ENCODE measurements around the gene U2AF2. TPM values are rescaled to one million over a fixed set of nuclear protein-coding genes. Genes with fewer than 3 reads are reported as not detected.

U2AF2 gene
- total and polyA plus RNA-seq, 8 donors = 53.2 to 463 (median 114) TPM

- no peak for TF ChIP-seq POLR2AphosphoS5 (IDR thresholded peaks at IDR 0.05)
- TF ChIP-seq POLR2A (IDR thresholded peaks at IDR 0.05) = no peak
- no peak for TF ChIP-seq CTCF (IDR thresholded peaks at IDR 0.05)
- TF ChIP-seq EP300 (IDR thresholded peaks at IDR 0.05) = no peak
- intact Hi-C loops (cut with DNase I; ENCODE audit: low total_unique reads) = no loop called here
- 42 to 47% (median 46%) methylated on average over 11 of the region's 11 CpGs for WGBS, 5 donors
- Histone ChIP-seq H3K9me3 (no peaks in the 10 kb centered on the region), H3K36me3 (peaks cover 6 to 26% (median 21%) of the 10 kb centered on the region in 4 donors), H3K4me1 (peaks cover 5 to 35% (median 15%) of the 10 kb centered on the region in 4 donors), H3K27ac (peak overlapping the region; percentile 94 to 100 (median 97)), H3K27me3 (no peaks in the 10 kb centered on the region), H3K4me3 (peak overlapping the region; percentile 46 to 65 (median 49))
- no peak for DNase-seq
Measured at GRCh38 chr19:55625004-55625326, 29.9 kb upstream of the U2AF2 start.

- DNase-seq = no peak
- no peaks in the 10 kb centered on the region for H3K9me3 ChIP-seq
- H3K27ac ChIP-seq = no peak overlapping the region
- H3K4me1 ChIP-seq = peaks cover 5 to 29% (median 15%) of the 10 kb centered on the region in 4 donors
- WGBS, 5 donors = 59 to 78% (median 73%) methylated on average over 11 of the region's 11 CpGs
- H3K4me3 ChIP-seq = no peak overlapping the region
- intact Hi-C loops (cut with DNase I; ENCODE audit: low total_unique reads) = no loop called here
- H3K36me3 ChIP-seq = peaks cover 6 to 14% (median 12%) of the 10 kb centered on the region in 4 donors
- TF ChIP-seq POLR2AphosphoS5 (IDR thresholded peaks at IDR 0.05) (no peak), CTCF (IDR thresholded peaks at IDR 0.05) (no peak), EP300 (IDR thresholded peaks at IDR 0.05) (no peak), POLR2A (IDR thresholded peaks at IDR 0.05) (no peak)
- H3K27me3 ChIP-seq = no peaks in the 10 kb centered on the region
Measured at GRCh38 chr19:55626350-55626749, 28.5 kb upstream of the U2AF2 start.

DNA sequence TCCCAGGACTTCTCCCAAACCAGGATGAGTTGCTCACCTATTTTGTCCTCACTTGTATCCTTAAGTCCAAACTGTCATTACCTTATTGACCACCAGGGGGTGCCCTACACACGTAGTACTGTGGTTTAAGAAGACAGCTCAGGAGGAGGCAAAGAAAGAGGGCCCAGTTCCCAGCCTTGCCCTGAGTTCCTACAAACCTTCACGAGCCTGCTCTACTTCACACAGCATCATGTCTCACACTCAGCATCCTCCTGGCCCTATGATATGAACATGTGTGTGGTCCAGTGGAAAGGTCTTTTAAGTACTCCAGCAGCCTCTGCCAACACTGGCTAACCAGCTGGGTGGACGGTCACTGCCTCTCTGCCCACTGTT, 22.4 kb upstream of the U2AF2 start:
- Histone ChIP-seq H3K27ac (peak overlapping the region in 2 of 5 donors; percentile 49 to 99), H3K4me3 (no peak overlapping the region), H3K4me1 (peaks cover 24 to 48% (median 40%) of the 10 kb centered on the region in 4 donors), H3K36me3 (no peaks in the 10 kb centered on the region), H3K9me3 (no peaks in the 10 kb centered on the region), H3K27me3 (no peaks in the 10 kb centered on the region)
- TF ChIP-seq POLR2AphosphoS5 (IDR thresholded peaks at IDR 0.05) (peak in 2 of 3 donors; percentile 47 to 64), EP300 (IDR thresholded peaks at IDR 0.05) (no peak), POLR2A (IDR thresholded peaks at IDR 0.05) (no peak), CTCF (IDR thresholded peaks at IDR 0.05) (peak in 5 of 7 experiments; percentile 81 to 96 (median 83))
- DNase-seq = peak; percentile 95 to 96
- 23 to 28% (median 25%) methylated on average over 3 of the region's 3 CpGs for WGBS, 5 donors
- intact Hi-C loops (cut with DNase I; ENCODE audit: low total_unique reads) = no loop called here

DNA sequence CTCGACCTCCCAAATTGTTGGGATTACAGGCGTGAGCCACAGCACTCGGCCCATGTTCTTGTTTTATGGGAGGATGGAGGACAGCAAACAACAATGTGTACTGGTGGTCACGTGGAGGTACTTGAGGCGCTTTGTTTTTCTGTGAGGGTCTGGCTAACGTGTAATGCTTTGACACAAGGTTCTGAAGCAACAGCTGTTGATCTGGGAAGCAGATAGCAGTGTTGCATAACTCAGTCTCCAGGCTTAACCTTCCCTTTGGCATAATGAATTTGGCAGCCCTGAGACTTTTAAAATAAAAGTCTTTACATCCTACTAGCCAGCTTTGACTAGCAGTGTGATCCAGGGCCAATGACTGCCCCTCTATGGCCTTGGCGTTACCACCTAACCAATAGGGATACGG, 21.0 kb upstream of the U2AF2 start:
- no peak for TF ChIP-seq POLR2AphosphoS5 (IDR thresholded peaks at IDR 0.05)
- no peak for TF ChIP-seq EP300 (IDR thresholded peaks at IDR 0.05)
- no peak for TF ChIP-seq POLR2A (IDR thresholded peaks at IDR 0.05)
- H3K4me3 ChIP-seq = peak overlapping the region in 2 of 4 donors; percentile 87 to 96
- WGBS, 5 donors = 80 to 88% (median 81%) methylated on average over 8 of the region's 8 CpGs
- DNase-seq = peak in 1 of 2 donors; percentile 9
- peaks cover 25 to 62% (median 50%) of the 10 kb centered on the region in 4 donors for H3K4me1 ChIP-seq
- peaks cover 0 to 8% (median 0%) of the 10 kb centered on the region in 4 donors for H3K36me3 ChIP-seq
- no peaks in the 10 kb centered on the region for H3K9me3 ChIP-seq
- intact Hi-C loops (cut with DNase I; ENCODE audit: low total_unique reads) = no loop called here
- no peaks in the 10 kb centered on the region for H3K27me3 ChIP-seq
- peak overlapping the region in 4 of 5 donors; percentile 98 to 99 (median 99) for H3K27ac ChIP-seq

- H3K27me3 ChIP-seq = no peaks in the 10 kb centered on the region
- TF ChIP-seq POLR2A (IDR thresholded peaks at IDR 0.05) (no peak), EP300 (IDR thresholded peaks at IDR 0.05) (no peak), CTCF (IDR thresholded peaks at IDR 0.05) (no peak), POLR2AphosphoS5 (IDR thresholded peaks at IDR 0.05) (no peak)
- intact Hi-C loops (cut with DNase I; ENCODE audit: low total_unique reads) = no loop called here
- H3K4me1 ChIP-seq = peaks cover 30 to 77% (median 64%) of the 10 kb centered on the region in 4 donors
- H3K27ac ChIP-seq = peak overlapping the region; percentile 95 to 99 (median 99)
- no peak for DNase-seq
- peak overlapping the region; percentile 71 to 96 (median 84) for H3K4me3 ChIP-seq
- H3K36me3 ChIP-seq = peaks cover 0 to 8% (median 0%) of the 10 kb centered on the region in 4 donors
- WGBS, 5 donors = 3 to 10% (median 4%) methylated on average over 9 of the region's 9 CpGs
- H3K9me3 ChIP-seq = no peaks in the 10 kb centered on the region
Measured at GRCh38 chr19:55635334-55635717, 19.5 kb upstream of the U2AF2 start.

All from stomach (tissue), 9 donors.